Common myeloid progenitor, CD34-positive (primary cell): ENCODE data around the gene TATDN2.

ENCODE experiments used
- CTCF ChIA-PET: fragments of 350-600 bp; sonication (Branson Sonifier 250); formaldehyde crosslinking; loops from one replicate; lab custom pipeline; 2021; ENCODE audit warnings: antibody characterized with exemption; lab: Charles Lee
- POLR2A ChIA-PET: fragments of 350-600 bp; sonication (Branson Sonifier 250); formaldehyde crosslinking; loops from one replicate; lab custom pipeline; 2021; ENCODE audit warnings: antibody characterized with exemption; lab: Charles Lee
- DNase-seq, 3 donors: peaks; one replicate each; pipeline versions ENCODE4 v3.0.0 to v3.0.0-alpha.2; 2013
- H3K27ac ChIP-seq, 2 experiments: 1 replicate in 1 of 2; 2 replicates in 1 of 2; pipeline ENCODE4 v1.7.0; 2013; ENCODE audit warnings: inconsistent platforms in 2 of 2, low read length in 2 of 2, mild to moderate bottlenecking in 2 of 2, low read depth in 1 of 2, moderate library complexity in 1 of 2; ENCODE audit not compliant: severe bottlenecking in 2 of 2, insufficient read depth in 1 of 2, poor library complexity in 1 of 2
- H3K27me3 ChIP-seq, 5 experiments: replicated peaks in 2 of 5; 1 replicate in 3 of 5; 2 replicates in 2 of 5; pipeline versions ENCODE4 v1.6.1 to v1.7.0; 2013; ENCODE audit warnings: low read length in 4 of 5, mild to moderate bottlenecking in 2 of 5, moderate library complexity in 2 of 5, inconsistent platforms in 1 of 5; ENCODE audit not compliant: insufficient read depth in 5 of 5, control insufficient read depth in 4 of 5
- H3K36me3 ChIP-seq, 4 experiments: 1 replicate in 2 of 4; 2 replicates in 2 of 4; pipeline versions ENCODE4 v1.6.1 to v1.7.0; 2013; ENCODE audit warnings: low read length in 3 of 4, control low read depth in 1 of 4, mild to moderate bottlenecking in 1 of 4; ENCODE audit not compliant: control insufficient read depth in 4 of 4, insufficient read depth in 4 of 4
- H3K4me1 ChIP-seq, 4 experiments: 1 replicate in 3 of 4; 2 replicates in 1 of 4; pipeline versions ENCODE4 v1.6.1 to v1.7.1; 2013; ENCODE audit warnings: low read length in 3 of 4, mild to moderate bottlenecking in 3 of 4, control low read depth in 1 of 4, inconsistent platforms in 1 of 4, moderate library complexity in 1 of 4; ENCODE audit not compliant: control insufficient read depth in 4 of 4, insufficient read depth in 4 of 4; ENCODE audit errors: control extremely low read depth in 1 of 4
- H3K4me3 ChIP-seq, 7 experiments: 1 replicate in 4 of 7; 2 replicates in 3 of 7; pipeline versions ENCODE4 v1.5.1 to v1.7.0; 2013; ENCODE audit warnings: mild to moderate bottlenecking in 7 of 7, low read length in 6 of 7, moderate library complexity in 6 of 7, inconsistent platforms in 2 of 7, low read depth in 2 of 7, control low read depth in 1 of 7; ENCODE audit not compliant: insufficient read depth in 4 of 7, control insufficient read depth in 1 of 7; ENCODE audit errors: extremely low read depth in 1 of 7
- H3K9me3 ChIP-seq, 5 experiments: 1 replicate in 4 of 5; 2 replicates in 1 of 5; pipeline versions ENCODE4 v1.6.1 to v1.7.1; 2013; ENCODE audit warnings: low read length in 4 of 5, mild to moderate bottlenecking in 2 of 5, inconsistent platforms in 1 of 5, low read depth in 1 of 5, moderate library complexity in 1 of 5; ENCODE audit not compliant: control insufficient read depth in 4 of 5, insufficient read depth in 2 of 5; ENCODE audit errors: control extremely low read depth in 1 of 5
- WGBS: methylation state at CpG from one replicate; pipeline ENCODE4 v1.1.5; 2013; ENCODE audit not compliant: insufficient coverage; 5-methylcytosine and 5-hydroxymethylcytosine counted together

The TATDN2 gene

DNA sequence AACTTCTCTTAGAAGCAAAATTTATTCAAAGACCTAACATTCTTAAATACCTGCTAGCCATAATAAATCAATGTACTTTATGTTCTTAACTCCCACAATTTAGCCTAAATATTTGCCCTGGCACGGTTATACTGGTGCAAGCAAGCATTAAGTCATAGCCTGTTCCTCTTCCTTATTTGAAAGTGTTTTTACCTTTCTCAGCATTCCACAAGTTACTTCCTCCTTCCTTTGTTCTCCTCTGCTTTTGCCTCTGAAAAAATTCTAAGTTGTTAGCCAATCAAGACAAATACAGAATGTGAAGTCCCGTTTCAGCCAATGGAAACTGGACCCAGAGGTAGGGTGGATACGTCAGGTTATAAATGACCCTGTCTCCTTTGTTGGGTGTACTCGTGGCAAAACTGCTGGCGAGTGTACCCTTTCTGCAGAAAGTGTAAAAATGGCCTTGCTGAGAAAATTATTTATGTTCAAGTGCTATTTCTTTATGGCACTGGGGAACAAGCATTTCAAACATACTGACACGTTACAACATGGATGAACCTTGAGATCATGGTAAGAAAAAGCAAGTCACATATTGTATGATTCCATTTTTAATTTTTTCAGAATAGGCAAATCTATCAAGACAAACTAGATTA lies 3.1 kb upstream of the TATDN2 start:
- Histone ChIP-seq H3K27ac (no peak overlapping the region), H3K4me1 (peaks cover 4 to 36% (median 24%) of the 10 kb centered on the region in 4 experiments), H3K9me3 (peaks cover 0 to 19% (median 3%) of the 10 kb centered on the region in 5 experiments), H3K36me3 (peaks cover 0 to under 1% (median 0%) of the 10 kb centered on the region in 4 experiments), H3K27me3 (no peaks in the 10 kb centered on the region), H3K4me3 (no peak overlapping the region)
- DNase-seq, result no peak
- ChIA-PET POLR2A (no interaction called here), CTCF (no interaction called here)
- 99% methylated on average over 6 of the region's 6 CpGs for WGBS

DNA sequence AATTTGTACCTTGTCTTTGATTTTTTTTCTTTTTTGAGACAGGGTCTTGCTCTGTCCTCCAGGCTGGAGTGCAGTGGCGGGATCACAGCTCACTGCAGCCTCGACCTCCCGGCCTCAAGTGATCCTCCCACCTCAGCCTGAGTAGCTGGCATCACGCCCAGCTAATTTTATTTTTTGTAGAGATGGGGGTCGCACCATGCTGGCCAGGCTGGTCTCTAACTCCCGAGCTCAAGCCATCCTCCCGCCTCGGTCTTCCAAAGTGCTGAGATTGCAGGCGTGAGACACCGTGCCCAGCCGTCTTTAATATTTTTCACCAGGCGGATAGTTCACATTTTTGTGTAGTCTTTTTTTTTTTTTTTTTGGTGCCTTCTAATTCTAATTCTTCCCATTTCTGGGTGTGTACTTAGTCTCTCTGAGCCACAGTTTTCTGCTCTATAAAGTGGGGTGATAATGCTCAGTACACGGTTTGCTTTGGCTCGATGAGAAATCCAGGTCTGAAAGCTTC lies 528 bp upstream of the TATDN2 start:
- Histone ChIP-seq H3K9me3 (peaks cover 0 to 19% (median 3%) of the 10 kb centered on the region in 5 experiments), H3K4me3 (peak overlapping the region; percentile 53 to 97 (median 77)), H3K36me3 (peaks cover 0 to 11% (median 7%) of the 10 kb centered on the region in 4 experiments), H3K4me1 (peaks cover 4 to 33% (median 30%) of the 10 kb centered on the region in 4 experiments), H3K27ac (peak overlapping the region in 1 of 2 experiments; percentile 82), H3K27me3 (no peaks in the 10 kb centered on the region)
- CTCF ChIA-PET, result interaction anchor here (0.6 to 1.3 kb wide), 6 partner anchors 10 to 315 kb away, joined by 3 read pairs; no protein-coding TSS in a partner anchor
- no peak for DNase-seq
- POLR2A ChIA-PET, result interaction anchor here (0.8 to 1.0 kb wide), 2 partner anchors 19 to 37 kb away, joined by 3 to 4 read pairs; no protein-coding TSS in a partner anchor
- WGBS, result 0% methylated on average over 2 of the region's 14 CpGs

DNA sequence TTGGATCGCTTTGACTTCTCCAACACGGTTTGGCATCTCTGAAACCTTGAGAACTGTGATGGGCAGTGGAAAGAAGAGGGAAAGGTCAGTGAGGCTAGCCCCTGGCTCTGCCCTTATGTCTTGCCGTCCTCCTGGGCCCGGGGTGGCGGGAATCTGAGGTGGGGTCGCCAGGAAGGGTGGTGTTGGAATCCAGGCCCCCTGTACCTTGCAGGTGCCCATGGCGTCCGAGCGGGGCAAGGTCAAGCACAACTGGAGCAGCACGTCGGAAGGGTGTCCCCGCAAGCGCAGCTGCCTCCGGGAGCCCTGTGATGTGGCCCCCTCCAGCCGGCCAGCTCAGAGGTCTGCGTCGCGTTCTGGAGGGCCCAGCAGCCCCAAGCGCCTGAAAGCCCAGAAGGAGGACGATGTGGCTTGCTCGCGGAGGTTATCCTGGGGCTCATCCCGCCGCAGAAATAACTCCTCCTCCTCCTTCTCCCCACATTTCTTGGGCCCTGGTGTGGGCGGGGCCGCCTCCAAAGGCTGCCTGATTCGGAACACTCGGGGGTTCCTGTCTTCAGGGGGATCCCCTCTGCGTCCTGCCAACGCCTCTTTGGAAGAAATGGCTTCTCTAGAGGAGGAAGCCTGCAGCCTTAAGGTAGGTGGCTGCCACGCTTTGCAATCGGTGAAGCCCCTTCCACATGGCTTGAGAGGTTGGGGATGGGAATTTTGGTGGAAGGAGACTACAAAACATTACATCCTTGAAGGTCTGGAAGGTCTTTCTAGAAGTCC lies 907 bp downstream of the TATDN2 start:
- peak overlapping the region; percentile 53 to 97 (median 77) for H3K4me3 ChIP-seq
- H3K27ac ChIP-seq, result peak overlapping the region; percentile 50 to 82
- H3K4me1 ChIP-seq, result peaks cover 4 to 33% (median 28%) of the 10 kb centered on the region in 4 experiments
- ChIA-PET CTCF (interaction anchor here (1.2 to 1.4 kb wide), 3 partner anchors 11 to 316 kb away, joined by 3 to 4 read pairs (median 3); no protein-coding TSS in a partner anchor), POLR2A (no interaction called here)
- peaks cover 0 to 17% (median 3%) of the 10 kb centered on the region in 5 experiments for H3K9me3 ChIP-seq
- peaks cover 0 to 24% (median 16%) of the 10 kb centered on the region in 4 experiments for H3K36me3 ChIP-seq
- WGBS, result under 1% methylated on average over 18 of the region's 32 CpGs
- peak; percentile 22 to 61 (median 55) for DNase-seq
- no peaks in the 10 kb centered on the region for H3K27me3 ChIP-seq

DNA sequence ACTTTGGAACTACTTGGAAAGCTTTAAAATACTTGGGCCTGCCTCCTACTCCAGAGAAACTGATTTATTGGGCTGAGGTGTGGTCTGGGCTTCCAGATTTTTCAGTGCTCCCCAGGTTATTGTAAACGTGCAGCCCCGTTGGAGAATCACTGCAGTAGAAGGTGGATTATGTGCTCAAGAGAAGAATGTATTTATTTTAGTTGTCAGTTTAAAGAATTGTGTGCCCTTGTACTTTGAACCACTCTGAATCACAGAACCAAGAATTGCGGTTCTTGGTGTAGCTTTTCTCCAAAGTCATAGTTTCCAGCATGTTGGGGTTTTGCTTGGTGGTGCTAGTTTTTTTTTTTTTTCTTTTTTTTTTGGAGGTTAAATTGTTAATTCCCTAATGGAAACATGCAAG lies 1.6 kb downstream of the TATDN2 start:
- H3K27me3 ChIP-seq, result no peaks in the 10 kb centered on the region
- DNase-seq, result no peak
- H3K27ac ChIP-seq, result peak overlapping the region; percentile 50 to 82
- peak overlapping the region in 6 of 7 experiments; percentile 56 to 97 (median 78) for H3K4me3 ChIP-seq
- ChIA-PET POLR2A (no interaction called here), CTCF (interaction anchor here (1.4 kb wide), 1 partner anchor 14 kb away, joined by 4 read pairs; no protein-coding TSS in a partner anchor)
- H3K9me3 ChIP-seq, result peaks cover 0 to 12% (median 3%) of the 10 kb centered on the region in 5 experiments
- H3K4me1 ChIP-seq, result peaks cover 4 to 33% (median 28%) of the 10 kb centered on the region in 4 experiments
- peaks cover 0 to 28% (median 19%) of the 10 kb centered on the region in 4 experiments for H3K36me3 ChIP-seq
- WGBS, result 13% methylated on average over 2 of the region's 3 CpGs

DNA sequence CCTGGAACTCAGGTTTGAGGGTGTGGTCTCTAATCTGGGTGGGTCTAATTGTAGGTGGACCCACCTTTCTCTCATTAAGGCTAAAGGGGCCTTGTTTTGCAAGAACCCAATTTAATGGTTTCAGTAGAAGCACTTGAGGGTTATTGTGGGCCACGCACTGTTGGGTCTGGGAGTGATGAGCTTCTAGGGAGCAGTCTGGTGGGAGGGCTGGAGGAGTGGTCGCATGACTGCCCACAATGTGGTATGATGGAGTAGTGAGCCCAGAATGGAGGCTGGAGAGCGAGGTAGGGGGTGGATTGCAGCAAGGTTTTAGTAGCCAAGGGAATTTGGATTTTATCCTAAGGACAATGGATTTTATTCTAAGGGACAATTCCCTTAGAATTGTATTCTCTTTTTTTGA lies 2.7 kb downstream of the TATDN2 start:
- ChIA-PET CTCF (no interaction called here), POLR2A (interaction anchor here (0.5 kb wide), 1 partner anchor 110 kb away, joined by 4 read pairs; no protein-coding TSS in a partner anchor)

DNA sequence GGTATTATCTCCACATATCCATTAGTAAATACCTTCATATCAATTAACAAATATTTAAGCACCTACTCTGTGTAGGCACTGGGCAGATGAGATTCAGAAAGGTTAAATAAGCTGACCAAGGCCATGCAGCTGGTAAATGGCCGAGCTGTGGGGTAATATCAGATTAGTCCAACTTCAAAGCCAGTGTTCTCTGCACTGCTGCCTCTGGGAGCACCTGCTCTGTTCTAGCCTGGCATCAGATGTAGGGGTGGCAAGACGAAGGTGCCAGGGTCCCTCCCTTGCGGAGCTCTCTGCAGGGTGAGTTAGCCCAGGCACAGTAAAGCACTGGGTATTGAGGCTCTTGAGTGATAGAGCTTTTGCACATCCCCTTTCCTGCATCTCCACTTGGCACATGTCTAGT lies 5.5 kb downstream of the TATDN2 start:
- 100% methylated on average over 1 of the region's 3 CpGs for WGBS
- no peak overlapping the region for H3K4me3 ChIP-seq
- H3K27ac ChIP-seq, result peak overlapping the region in 1 of 2 experiments; percentile 6
- H3K4me1 ChIP-seq, result peaks cover 4 to 25% (median 21%) of the 10 kb centered on the region in 4 experiments
- no peaks in the 10 kb centered on the region for H3K27me3 ChIP-seq
- no peak for DNase-seq
- CTCF ChIA-PET, result interaction anchor here (0.7 to 2.9 kb wide), 4 partner anchors 9 to 90 kb away, joined by 3 to 19 read pairs (median 4); no protein-coding TSS in a partner anchor
- no peaks in the 10 kb centered on the region for H3K9me3 ChIP-seq
- POLR2A ChIA-PET, result interaction anchor here (1.0 kb wide), 1 partner anchor 18 kb away, joined by 3 read pairs; no protein-coding TSS in a partner anchor
- peaks cover 6 to 47% (median 28%) of the 10 kb centered on the region in 4 experiments for H3K36me3 ChIP-seq

More for the DNA sequence above, 2.7 kb downstream of the TATDN2 start:
- Histone ChIP-seq H3K36me3 (peaks cover 0 to 37% (median 23%) of the 10 kb centered on the region in 4 experiments), H3K27me3 (no peaks in the 10 kb centered on the region), H3K27ac (no peak overlapping the region), H3K4me1 (peaks cover 4 to 33% (median 28%) of the 10 kb centered on the region in 4 experiments), H3K4me3 (no peak overlapping the region), H3K9me3 (peaks cover 0 to 3% (median 0%) of the 10 kb centered on the region in 5 experiments)
- 97% methylated on average over 3 of the region's 3 CpGs for WGBS
- no peak for DNase-seq
